SH-SY5Y (cell line): ENCODE results near the gene WDFY4.

Experiments
- GATA2 ChIP-seq: IDR thresholded peaks from 2 replicates; pipeline ENCODE4 v1.6.1; 2011; ENCODE audit warnings: mild to moderate bottlenecking, low read depth, low read length
- GATA3 ChIP-seq: IDR thresholded peaks from 2 replicates; pipeline ENCODE4 v1.6.1; 2011; ENCODE audit warnings: low read depth, mild to moderate bottlenecking, low read length, moderate library complexity

- TF ChIP-seq GATA2 (no peak), GATA3 (no peak)
Measured at GRCh38 chr10:48693206-48693605, 8.5 kb downstream of the WDFY4 start.
